Adrenal gland (tissue), 5 donors: Measurements from ENCODE around the gene NKX2-2.

Source experiments
- POLR2A ChIP-seq, 2 donors: fragments of 450-650 bp; IDR thresholded peaks; one replicate each; pipeline ENCODE4 v1.6.1; 2017; ENCODE audit warnings: antibody characterized with exemption in 2 of 2, mild to moderate bottlenecking in 2 of 2, moderate library complexity in 1 of 2
- TF ChIP-seq, protein P1 (sequence below), 6 experiments: fragments of 450-650 bp in 4 of 6; fragments of 200-600 bp in 2 of 6; sonication (generic) in 1 of 6; IDR thresholded peaks; 1 replicate in 5 of 6; 2 replicates in 1 of 6; pipeline versions ENCODE4 v1.5.1 to v1.8.0; 2016 to 2021; ENCODE audit warnings: antibody characterized with exemption in 6 of 6, mild to moderate bottlenecking in 2 of 6, moderate library complexity in 1 of 6
- donor health status: DM: no; HTN: no; CAD: no.

DNA sequence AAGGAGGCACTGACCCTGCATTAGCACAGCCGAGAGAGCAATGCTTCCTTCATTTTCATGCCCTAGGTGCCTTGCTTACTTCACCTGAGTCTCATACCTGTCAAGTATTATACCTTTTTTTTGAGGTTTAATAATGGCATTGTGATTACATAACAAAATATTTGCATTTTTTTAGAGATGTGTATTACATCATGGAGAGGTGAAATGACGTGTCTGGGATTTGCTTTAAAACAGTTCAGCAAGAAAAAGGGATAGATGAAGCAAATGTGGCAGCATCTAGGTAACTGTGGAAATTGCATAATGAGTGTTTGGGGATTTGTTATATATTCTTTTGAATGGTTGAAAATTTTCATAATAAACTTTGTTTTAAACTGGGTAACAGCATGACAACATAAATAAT lies 48.9 kb downstream of the NKX2-2 start:
- TF ChIP-seq, protein P1, sequence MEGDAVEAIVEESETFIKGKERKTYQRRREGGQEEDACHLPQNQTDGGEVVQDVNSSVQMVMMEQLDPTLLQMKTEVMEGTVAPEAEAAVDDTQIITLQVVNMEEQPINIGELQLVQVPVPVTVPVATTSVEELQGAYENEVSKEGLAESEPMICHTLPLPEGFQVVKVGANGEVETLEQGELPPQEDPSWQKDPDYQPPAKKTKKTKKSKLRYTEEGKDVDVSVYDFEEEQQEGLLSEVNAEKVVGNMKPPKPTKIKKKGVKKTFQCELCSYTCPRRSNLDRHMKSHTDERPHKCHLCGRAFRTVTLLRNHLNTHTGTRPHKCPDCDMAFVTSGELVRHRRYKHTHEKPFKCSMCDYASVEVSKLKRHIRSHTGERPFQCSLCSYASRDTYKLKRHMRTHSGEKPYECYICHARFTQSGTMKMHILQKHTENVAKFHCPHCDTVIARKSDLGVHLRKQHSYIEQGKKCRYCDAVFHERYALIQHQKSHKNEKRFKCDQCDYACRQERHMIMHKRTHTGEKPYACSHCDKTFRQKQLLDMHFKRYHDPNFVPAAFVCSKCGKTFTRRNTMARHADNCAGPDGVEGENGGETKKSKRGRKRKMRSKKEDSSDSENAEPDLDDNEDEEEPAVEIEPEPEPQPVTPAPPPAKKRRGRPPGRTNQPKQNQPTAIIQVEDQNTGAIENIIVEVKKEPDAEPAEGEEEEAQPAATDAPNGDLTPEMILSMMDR (IDR thresholded peaks at IDR 0.05) = no peak
- no peak for TF ChIP-seq POLR2A (IDR thresholded peaks at IDR 0.05)
